H9 (cell line): ENCODE results near the gene LPP. TPM values are rescaled to one million over a fixed set of nuclear protein-coding genes. Genes with fewer than 3 reads are reported as not detected.

ENCODE experiments used
- DNase-seq: peaks from one replicate; pipeline ENCODE4 v3.0.0-alpha.2; 2017
- H2AFZ ChIP-seq: one replicate; pipeline ENCODE4 v1.6.1; 2013; ENCODE audit warnings: mild to moderate bottlenecking, low read length, control low read depth, moderate library complexity
- H2AK5ac ChIP-seq: 2 replicates; pipeline ENCODE4 v1.6.1; 2013; ENCODE audit warnings: low read length, control low read depth, mixed read lengths; ENCODE audit not compliant: insufficient read length
- H2BK120ac ChIP-seq: one replicate; pipeline ENCODE4 v1.6.1; 2013; ENCODE audit warnings: low read depth, mild to moderate bottlenecking, low read length, control low read depth, inconsistent platforms; ENCODE audit not compliant: poor library complexity, severe bottlenecking
- H2BK12ac ChIP-seq: 2 replicates; pipeline ENCODE4 v1.6.1; 2013; ENCODE audit warnings: low read length, control low read depth, mixed read lengths, low read depth; ENCODE audit not compliant: insufficient read length
- H2BK15ac ChIP-seq: 2 replicates; pipeline ENCODE4 v1.6.1; 2013; ENCODE audit warnings: low read depth, low read length, control low read depth
- H2BK20ac ChIP-seq: one replicate; pipeline ENCODE4 v1.6.1; 2013; ENCODE audit warnings: low read depth, mild to moderate bottlenecking, low read length, control low read depth, inconsistent platforms; ENCODE audit not compliant: poor library complexity, severe bottlenecking
- H2BK5ac ChIP-seq: 2 replicates; pipeline ENCODE4 v1.6.1; 2013; ENCODE audit warnings: low read length, control low read depth, mixed read lengths; ENCODE audit not compliant: insufficient read length
- H3K14ac ChIP-seq: 2 replicates; pipeline ENCODE4 v1.6.1; 2013; ENCODE audit warnings: low read length, control low read depth; ENCODE audit not compliant: insufficient read depth
- H3K18ac ChIP-seq: 2 replicates; pipeline ENCODE4 v1.6.1; 2013; ENCODE audit warnings: low read depth, mild to moderate bottlenecking, mixed read lengths, low read length, control low read depth; ENCODE audit not compliant: insufficient read length
- H3K23ac ChIP-seq: 2 replicates; pipeline ENCODE4 v1.6.1; 2013; ENCODE audit warnings: low read length, control low read depth, mixed read lengths, low read depth; ENCODE audit not compliant: insufficient read length
- H3K23me2 ChIP-seq: 2 replicates; pipeline ENCODE4 v1.6.1; 2013; ENCODE audit warnings: low read depth, mild to moderate bottlenecking, mixed read lengths, low read length, control low read depth; ENCODE audit not compliant: insufficient read length, poor library complexity, severe bottlenecking
- H3K27ac ChIP-seq: 2 replicates; pipeline ENCODE4 v1.5.1; 2013; ENCODE audit warnings: low read length, control low read depth, mixed read lengths, low read depth; ENCODE audit not compliant: insufficient read length
- H3K27me3 ChIP-seq: 2 replicates; pipeline ENCODE4 v1.6.1; 2013; ENCODE audit warnings: low read length, control low read depth, inconsistent platforms; ENCODE audit not compliant: insufficient read depth
- H3K4ac ChIP-seq: 2 replicates; pipeline ENCODE4 v1.6.1; 2013; ENCODE audit warnings: low read depth, mild to moderate bottlenecking, control low read depth, inconsistent platforms, low read length, moderate library complexity
- H3K4me1 ChIP-seq: 2 replicates; pipeline ENCODE4 v1.6.1; 2013; ENCODE audit warnings: low read length, control low read depth, inconsistent platforms; ENCODE audit not compliant: insufficient read depth
- H3K4me2 ChIP-seq: 2 replicates; pipeline ENCODE4 v1.6.1; 2013; ENCODE audit warnings: low read length, control low read depth, mixed read lengths; ENCODE audit not compliant: insufficient read length, insufficient read depth
- H3K56ac ChIP-seq: 2 replicates; pipeline ENCODE4 v1.6.1; 2013; ENCODE audit warnings: low read depth, mild to moderate bottlenecking, mixed read lengths, low read length, control low read depth; ENCODE audit not compliant: insufficient read length
- H3K79me1 ChIP-seq: 2 replicates; pipeline ENCODE4 v1.6.1; 2013; ENCODE audit warnings: low read depth, mild to moderate bottlenecking, moderate library complexity, low read length, control low read depth, inconsistent platforms; ENCODE audit not compliant: insufficient read depth, poor library complexity, severe bottlenecking
- H3K79me2 ChIP-seq: 2 replicates; pipeline ENCODE4 v1.6.1; 2013; ENCODE audit warnings: low read length, control low read depth, inconsistent platforms; ENCODE audit not compliant: insufficient read depth
- H3K9ac ChIP-seq: 2 replicates; pipeline ENCODE4 v1.6.1; 2013; ENCODE audit warnings: low read length, control low read depth, mixed read lengths; ENCODE audit not compliant: insufficient read length; ENCODE audit errors: extremely low read depth
- H3K9me3 ChIP-seq: one replicate; pipeline ENCODE4 v1.6.1; 2013; ENCODE audit warnings: low read depth, low read length, inconsistent platforms; ENCODE audit not compliant: control insufficient read depth
- H3T11ph ChIP-seq: one replicate; pipeline ENCODE4 v1.6.1; 2013; ENCODE audit warnings: mild to moderate bottlenecking, low read length, control low read depth, inconsistent platforms
- H4K20me1 ChIP-seq: one replicate; pipeline ENCODE4 v1.6.1; 2013; ENCODE audit not compliant: control insufficient read depth, insufficient read length, insufficient read depth
- H4K5ac ChIP-seq: 2 replicates; pipeline ENCODE4 v1.6.1; 2013; ENCODE audit warnings: low read depth, mild to moderate bottlenecking, mixed read lengths, low read length, control low read depth; ENCODE audit not compliant: insufficient read length
- H4K8ac ChIP-seq: replicated peaks from 2 replicates; pipeline ENCODE4 v1.6.1; 2013; ENCODE audit warnings: low read length, control low read depth, mixed read lengths, low read depth; ENCODE audit not compliant: insufficient read length
- H4K91ac ChIP-seq: 2 replicates; pipeline ENCODE4 v1.6.1; 2013; ENCODE audit warnings: low read depth, mild to moderate bottlenecking, moderate library complexity, mixed read lengths, low read length, control low read depth; ENCODE audit not compliant: insufficient read length
- H3K27ac Mint-ChIP-seq, 3 experiments: 2 replicates in 2 of 3; 3 replicates in 1 of 3; pipeline ENCODE4 v1.8.0; 2020 to 2021; ENCODE audit warnings: mixed read lengths in 3 of 3, mild to moderate bottlenecking in 1 of 3, moderate library complexity in 1 of 3
- H3K27me3 Mint-ChIP-seq: 2 replicates; pipeline ENCODE4 v1.8.0; 2021; ENCODE audit warnings: low read depth, mild to moderate bottlenecking, moderate library complexity, mixed read lengths
- H3K36me3 Mint-ChIP-seq, 3 experiments: 2 replicates in 2 of 3; 3 replicates in 1 of 3; pipeline ENCODE4 v1.8.0; 2020 to 2021; ENCODE audit warnings: low read depth in 3 of 3, mixed read lengths in 3 of 3; ENCODE audit not compliant: insufficient read depth in 1 of 3
- H3K4me1 Mint-ChIP-seq, 2 experiments: 2 replicates each; pipeline ENCODE4 v1.8.0; 2020; ENCODE audit warnings: mixed read lengths in 2 of 2
- H3K4me3 Mint-ChIP-seq, 2 experiments: 2 replicates in 1 of 2; 3 replicates in 1 of 2; pipeline ENCODE4 v1.8.0; 2020 to 2021; ENCODE audit warnings: mild to moderate bottlenecking in 2 of 2, mixed read lengths in 2 of 2, moderate library complexity in 1 of 2
- H3K9me3 Mint-ChIP-seq, 2 experiments: 2 replicates in 1 of 2; 3 replicates in 1 of 2; pipeline ENCODE4 v1.8.0; 2020; ENCODE audit warnings: mild to moderate bottlenecking in 2 of 2, mixed read lengths in 2 of 2, moderate library complexity in 1 of 2
- CTCF ChIP-seq: fragments of 200-600 bp; sonication (generic); conservative IDR thresholded peaks from 3 replicates; pipeline ENCODE4 v1.8.0; 2021; ENCODE audit warnings: antibody characterized with exemption, mild to moderate bottlenecking
- WGBS: extraction: QIAGEN DNeasy Blood & Tissue Kit; methylation state at CpG from one replicate; pipeline ENCODE4 v1.1.7; 2013; ENCODE audit warnings: missing lambda C conversion rate, low lambda C conversion rate, mixed read lengths; ENCODE audit not compliant: insufficient read length; ENCODE audit errors: extremely low coverage; 5-methylcytosine and 5-hydroxymethylcytosine counted together
- total RNA-seq: library from RNA; stranded (reverse); gene quantifications from 2 replicates; pipeline ENCODE4 v1.2.1, GENCODE V29; 2021

The LPP gene
- total RNA-seq, 1 experiment from 2014 or later = 64.6 TPM

GRCh38 chr3:188578576-188579363 lies 424.8 kb downstream of the LPP start:
- no peaks in the 10 kb centered on the region for H3K79me2 ChIP-seq
- H3K27ac Mint-ChIP-seq = 0 out of 7 replicates have a peak overlapping the region, but pooled peaks of 1 of the 3 experiments have one; percentile 41
- H3K9me3 ChIP-seq = no peaks in the 10 kb centered on the region
- no peak overlapping the region for H3K9ac ChIP-seq
- H3K23me2 ChIP-seq = no peaks in the 10 kb centered on the region
- no peak for DNase-seq
- H2BK15ac ChIP-seq = no peak overlapping the region
- no peak overlapping the region for H3K56ac ChIP-seq
- no peak overlapping the region for H2BK120ac ChIP-seq
- no peak overlapping the region for H2AFZ ChIP-seq
- H3K36me3 Mint-ChIP-seq = no peaks in the 10 kb centered on the region
- H3K14ac ChIP-seq = no peak overlapping the region
- no peak overlapping the region for H2BK5ac ChIP-seq
- no peak overlapping the region for H3K4ac ChIP-seq
- no peaks in the 10 kb centered on the region for H3K79me1 ChIP-seq
- no peak overlapping the region for H4K8ac ChIP-seq
- WGBS = no CpG with 5 or more reads among the region's 6 CpGs
- H3K27me3 Mint-ChIP-seq = no peaks in the 10 kb centered on the region
- H3K27me3 ChIP-seq = no peaks in the 10 kb centered on the region
- no peak overlapping the region for H2BK20ac ChIP-seq
- H4K91ac ChIP-seq = no peak overlapping the region
- no peak overlapping the region for H3K4me2 ChIP-seq
- H4K20me1 ChIP-seq = no peaks in the 10 kb centered on the region
- no peaks in the 10 kb centered on the region for H3K4me1 ChIP-seq
- H3K18ac ChIP-seq = no peak overlapping the region
- no peak overlapping the region for H3K23ac ChIP-seq
- H2AK5ac ChIP-seq = no peak overlapping the region
- H3K27ac ChIP-seq = no peak overlapping the region
- no peak overlapping the region for H3T11ph ChIP-seq
- H2BK12ac ChIP-seq = no peak overlapping the region
- no peak overlapping the region for H4K5ac ChIP-seq
- TF ChIP-seq CTCF = no peak
- H3K4me3 Mint-ChIP-seq = no peak overlapping the region
- no peaks in the 10 kb centered on the region for H3K9me3 Mint-ChIP-seq
- peaks cover 0 to 4% of the 10 kb centered on the region in 2 experiments; a peak in 1 of 4 replicates for H3K4me1 Mint-ChIP-seq
